Suprapubic skin (tissue), 4 donors: Measurements from ENCODE around the gene OR14J1. TPM values are rescaled to one million over a fixed set of nuclear protein-coding genes. Genes with fewer than 3 reads are reported as not detected.
"Not testable (repeated sequence)": the region's sequence is repeated elsewhere in the genome, so short reads cannot be mapped to it uniquely, and the experiment has no call there.

Experiments
- DNase-seq, 2 donors: peaks; one replicate each; pipeline ENCODE4 v3.0.0-alpha.2; 2019; ENCODE audit warnings: low spot score in 2 of 2
- H3K27ac ChIP-seq: fragments of 200-600 bp; sonication (generic); one replicate; pipeline ENCODE4 v1.5.1; 2019
- H3K27me3 ChIP-seq: fragments of 200-600 bp; sonication (generic); one replicate; pipeline ENCODE4 v1.5.1; 2019
- H3K36me3 ChIP-seq: fragments of 200-600 bp; sonication (generic); one replicate; pipeline ENCODE4 v1.5.1; 2019
- H3K4me1 ChIP-seq: fragments of 200-600 bp; sonication (generic); one replicate; pipeline ENCODE4 v1.5.1; 2019
- H3K4me3 ChIP-seq: fragments of 200-600 bp; sonication (generic); one replicate; pipeline ENCODE4 v1.5.1; 2019; ENCODE audit warnings: mild to moderate bottlenecking
- H3K9me3 ChIP-seq: fragments of 200-600 bp; sonication (generic); one replicate; pipeline ENCODE4 v1.5.1; 2019
- CTCF ChIP-seq, 2 donors: fragments of 200-600 bp in 1 of 2; fragments of 450-650 bp in 1 of 2; sonication (generic) in 1 of 2; IDR thresholded peaks; one replicate each; pipeline ENCODE4 v1.5.1; 2016 to 2019; ENCODE audit warnings: antibody characterized with exemption in 2 of 2, mild to moderate bottlenecking in 1 of 2, moderate library complexity in 1 of 2
- EP300 ChIP-seq: sonication (generic); formaldehyde crosslinking; IDR thresholded peaks from one replicate; pipeline ENCODE4 v1.6.1; 2017; ENCODE audit warnings: antibody characterized with exemption
- POLR2A ChIP-seq, 2 donors: fragments of 450-650 bp; IDR thresholded peaks; one replicate each; pipeline ENCODE4 v1.6.1; 2017; ENCODE audit warnings: antibody characterized with exemption in 2 of 2, mild to moderate bottlenecking in 2 of 2, moderate library complexity in 2 of 2
- POLR2AphosphoS5 ChIP-seq, 3 donors: sonication (generic); formaldehyde crosslinking; IDR thresholded peaks; one replicate each; pipeline ENCODE4 v1.6.1; 2017; ENCODE audit warnings: antibody characterized with exemption in 3 of 3
- WGBS: methylation state at CpG from one replicate; pipeline ENCODE4 v1.1.5; 2018; 5-methylcytosine and 5-hydroxymethylcytosine counted together
- total RNA-seq, 4 donors: library from RNA; depleted of rRNA; stranded (reverse); fragments of >200 nt; gene quantifications; one replicate each; pipeline ENCODE4 v1.1.0, GENCODE V29; 2016

Gene OR14J1
- total RNA-seq, 4 donors from 2014 or later, result not detected

GRCh38 chr6:29336269-29336668 is 34.8 kb downstream of the OR14J1 start:
- no peak for TF ChIP-seq CTCF (IDR thresholded peaks at IDR 0.05)
- Histone ChIP-seq H3K4me1 (no peaks in the 10 kb centered on the region), H3K27me3 (no peaks in the 10 kb centered on the region)

GRCh38 chr6:29345380-29345779 is 43.9 kb downstream of the OR14J1 start:
- Histone ChIP-seq H3K4me1 (no peaks in the 10 kb centered on the region), H3K27ac (no peak overlapping the region), H3K36me3 (no peaks in the 10 kb centered on the region), H3K9me3 (peaks cover 6% of the 10 kb centered on the region), H3K27me3 (no peaks in the 10 kb centered on the region), H3K4me3 (no peak overlapping the region)
- 74% methylated on average over 3 of the region's 3 CpGs for WGBS
- TF ChIP-seq POLR2A (IDR thresholded peaks at IDR 0.05), result no peak
- no peak for TF ChIP-seq EP300
- no peak for TF ChIP-seq CTCF (IDR thresholded peaks at IDR 0.05)
- no peak for TF ChIP-seq POLR2AphosphoS5 (IDR thresholded peaks at IDR 0.05)
- DNase-seq, result no peak

More at GRCh38 chr6:29336269-29336668, 34.8 kb downstream of the OR14J1 start:
- H3K4me3 ChIP-seq, result no peak overlapping the region
- H3K36me3 ChIP-seq, result no peaks in the 10 kb centered on the region
- no peak for DNase-seq
- peaks cover 4% of the 10 kb centered on the region for H3K9me3 ChIP-seq
- 82% methylated on average over 2 of the region's 2 CpGs for WGBS
- H3K27ac ChIP-seq, result no peak overlapping the region

- not testable (repeated sequence) for H3K27ac ChIP-seq, H3K4me3 ChIP-seq, H3K27me3 ChIP-seq, H3K9me3 ChIP-seq, DNase-seq, H3K4me1 ChIP-seq, H3K36me3 ChIP-seq
- 98% methylated on average over 3 of the region's 3 CpGs for WGBS
Measured at GRCh38 chr6:29349348-29349747, 47.8 kb downstream of the OR14J1 start.

GRCh38 chr6:29354980-29355379 is 53.5 kb downstream of the OR14J1 start:
- Histone ChIP-seq H3K4me1 (no peaks in the 10 kb centered on the region), H3K27me3 (no peaks in the 10 kb centered on the region), H3K27ac (no peak overlapping the region), H3K4me3 (no peak overlapping the region), H3K36me3 (no peaks in the 10 kb centered on the region), H3K9me3 (peaks cover 4% of the 10 kb centered on the region)
- TF ChIP-seq EP300 (no peak), CTCF (IDR thresholded peaks at IDR 0.05) (no peak)
- no peak for DNase-seq

- TF ChIP-seq POLR2A (IDR thresholded peaks at IDR 0.05), result no peak
- WGBS, result 68% methylated on average over 1 of the region's 1 CpG
Measured at GRCh38 chr6:29355603-29356002, 54.1 kb downstream of the OR14J1 start.

More at GRCh38 chr6:29355603-29356002, 54.1 kb downstream of the OR14J1 start:
- Histone ChIP-seq H3K36me3 (no peaks in the 10 kb centered on the region), H3K27me3 (no peaks in the 10 kb centered on the region), H3K27ac (no peak overlapping the region), H3K4me1 (no peaks in the 10 kb centered on the region), H3K4me3 (no peak overlapping the region), H3K9me3 (no peaks in the 10 kb centered on the region)
- no peak for DNase-seq

Other genes starting within 250 kb of the OR14J1 start
- gene OR2B3, start 214.4 kb upstream of the OR14J1 start, total RNA-seq, result not detected
- gene OR2J1, start 202.2 kb upstream of the OR14J1 start, total RNA-seq, result not detected
- gene OR2J3, start 193.6 kb upstream of the OR14J1 start, total RNA-seq, result not detected
- not detected for gene OR2J2, start 130.8 kb upstream of the OR14J1 start, total RNA-seq
- not detected for gene OR5V1, start 67.2 kb downstream of the OR14J1 start, total RNA-seq
- not detected for gene OR12D3, start 73.6 kb downstream of the OR14J1 start, total RNA-seq
- gene OR12D2, start 93.9 kb downstream of the OR14J1 start, total RNA-seq, result not detected
- not detected for gene OR12D1, start 113.2 kb downstream of the OR14J1 start, total RNA-seq
- not detected for gene OR10C1, start 137.6 kb downstream of the OR14J1 start, total RNA-seq
- not detected for gene OR11A1, start 155.4 kb downstream of the OR14J1 start, total RNA-seq
- gene OR2H1, start 155.5 kb downstream of the OR14J1 start, total RNA-seq, result not detected
- gene MAS1L, start 186.3 kb downstream of the OR14J1 start, total RNA-seq, result not detected